C4-2B (cell line): Measurements from ENCODE around the gene ALDH3A2.

Experiments used
- CTCF ChIP-seq: fragments of 450-650 bp; conservative IDR thresholded peaks from 2 replicates; pipeline ENCODE4 v1.5.1; 2017; ENCODE audit warnings: mild to moderate bottlenecking
- ZFX ChIP-seq: fragments of 450-650 bp; IDR thresholded peaks from 2 replicates; pipeline ENCODE4 v1.6.1; 2017

GRCh38 chr17:19716108-19717030 is 67.8 kb downstream of the ALDH3A2 start, which contains the start of gene SLC47A2:
- TF ChIP-seq CTCF, result no peak
- no peak for TF ChIP-seq ZFX
